K562 treated with DMSO at 1 percent for 24 hours (cell line): ENCODE measurements around the gene C19orf85. TPM values are rescaled to one million over a fixed set of nuclear protein-coding genes. Genes with fewer than 3 reads are reported as not detected.

Experiments used
- total RNA-seq: library from RNA; unstranded; fragments of 300-600 nt; gene quantifications from 2 replicates; pipeline ENCODE4 v1.2.3, GENCODE V29; 2022; ENCODE audit warnings: low read depth; ENCODE audit not compliant: insufficient read depth

The C19orf85 gene
- total RNA-seq: not detected in 2 replicates

DNA sequence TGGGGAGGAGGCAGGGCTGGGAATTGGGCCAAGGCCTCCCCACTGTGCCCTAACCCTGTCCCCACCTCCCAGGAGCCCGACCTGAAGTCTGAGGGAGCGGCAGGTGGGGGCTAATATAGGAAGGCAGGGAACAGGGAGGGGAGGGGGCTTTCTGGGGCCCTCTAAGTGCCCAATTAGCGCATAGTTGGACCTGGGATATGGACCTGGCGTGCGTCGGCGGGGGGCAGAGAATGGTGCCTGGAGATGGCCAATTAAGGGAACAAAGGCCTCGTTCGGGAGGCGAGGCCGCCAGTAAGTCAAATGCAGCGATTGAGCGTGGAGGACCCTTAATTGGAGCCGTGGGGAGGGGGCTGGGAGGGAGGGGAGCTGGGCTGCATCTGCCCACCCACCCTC is at the start of gene C19orf85:
TSS of gene C19orf85 (minus strand) at position 90 of the 393 bp plus-strand sequence. CDS start 197 bp downstream, outside the sequence.

DNA sequence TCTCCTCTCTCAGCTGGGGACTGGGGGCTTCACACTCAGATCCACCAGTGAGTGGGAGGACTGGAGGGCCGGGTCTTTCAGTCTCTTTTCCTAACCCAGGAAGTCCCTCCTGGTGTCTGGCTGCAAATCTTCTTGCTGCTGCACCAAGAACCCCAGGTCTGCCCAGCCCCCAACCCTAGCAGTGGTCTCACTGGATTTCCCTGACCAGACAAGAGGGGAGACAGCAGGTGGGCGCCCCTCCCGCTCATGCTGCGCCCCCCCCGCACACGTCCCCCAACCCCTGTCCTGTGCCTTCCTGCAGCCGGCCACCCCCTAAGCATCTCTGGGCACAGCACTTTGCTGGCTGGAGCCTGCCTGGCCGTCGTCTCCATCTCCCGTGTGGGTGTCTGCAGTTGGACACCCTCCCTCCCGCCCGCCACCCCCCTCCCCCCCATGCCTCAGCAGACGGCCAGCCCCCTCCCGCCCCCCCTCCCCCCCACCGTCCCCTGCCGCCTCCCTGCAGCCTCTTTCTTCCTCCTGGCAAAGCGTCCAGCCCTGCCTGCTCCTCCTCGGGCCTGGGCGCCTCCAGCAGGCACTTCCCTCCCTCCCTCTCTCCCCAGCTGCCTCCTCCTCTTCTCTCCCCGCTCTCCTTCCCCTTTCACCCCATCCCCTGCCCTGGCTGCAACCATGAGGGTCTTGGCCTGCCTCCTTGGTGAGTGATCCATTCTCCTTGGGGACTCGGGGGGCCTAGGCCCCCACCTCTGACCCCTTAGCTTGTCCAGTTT is 23.6 kb upstream of the C19orf85 start, which contains the start of gene SSC5D:
TSS of gene SSC5D (plus strand) at position 513 of the 764 bp plus-strand sequence. CDS start at position 667, 154 bp downstream.

DNA sequence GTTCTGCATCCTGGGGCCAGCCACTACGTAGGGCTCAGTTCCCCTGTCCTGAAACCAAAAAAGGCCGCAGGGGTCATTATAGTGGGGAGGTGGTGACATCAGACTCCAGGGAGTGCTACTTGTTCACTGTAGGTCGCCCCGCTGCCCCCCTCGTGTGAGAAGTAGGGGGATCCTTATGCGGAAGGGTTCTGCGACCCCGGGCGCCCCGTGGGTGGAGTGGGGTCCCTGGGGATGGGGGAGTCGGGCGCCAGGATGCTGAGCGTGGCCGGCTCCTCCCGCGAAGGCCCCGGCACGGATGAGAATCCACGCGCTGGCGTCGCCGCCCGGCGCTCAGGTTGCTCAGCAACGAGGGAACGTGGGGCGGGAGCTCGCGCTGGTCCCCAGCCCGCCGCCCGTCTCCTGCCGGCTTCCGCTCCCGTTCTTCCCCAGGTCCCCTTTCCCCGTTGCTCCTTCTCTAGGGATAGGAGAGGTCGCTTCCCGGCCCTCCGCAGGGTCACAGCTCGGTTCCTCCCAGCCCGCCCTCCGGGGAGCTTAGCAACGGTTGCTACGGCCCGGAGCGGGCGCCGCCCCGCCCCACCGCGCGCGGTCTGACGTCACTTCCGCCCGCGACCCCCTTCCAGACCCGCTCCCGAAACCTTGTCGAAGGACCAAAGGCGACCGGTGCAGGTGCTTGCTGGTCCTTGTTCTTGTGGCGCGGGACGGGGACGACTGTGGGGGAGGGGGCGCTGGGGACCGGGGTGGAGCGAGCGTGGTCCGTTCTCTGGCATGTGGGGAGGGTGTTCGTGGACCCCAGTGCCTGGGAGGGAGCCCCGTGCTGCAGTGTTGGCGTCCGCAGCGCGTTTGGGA is 20.3 kb upstream of the C19orf85 start, which contains the start of gene NAT14:
TSS of gene NAT14 (plus strand) at position 596 of the 846 bp plus-strand sequence. CDS start 521 bp downstream, outside the sequence.

DNA sequence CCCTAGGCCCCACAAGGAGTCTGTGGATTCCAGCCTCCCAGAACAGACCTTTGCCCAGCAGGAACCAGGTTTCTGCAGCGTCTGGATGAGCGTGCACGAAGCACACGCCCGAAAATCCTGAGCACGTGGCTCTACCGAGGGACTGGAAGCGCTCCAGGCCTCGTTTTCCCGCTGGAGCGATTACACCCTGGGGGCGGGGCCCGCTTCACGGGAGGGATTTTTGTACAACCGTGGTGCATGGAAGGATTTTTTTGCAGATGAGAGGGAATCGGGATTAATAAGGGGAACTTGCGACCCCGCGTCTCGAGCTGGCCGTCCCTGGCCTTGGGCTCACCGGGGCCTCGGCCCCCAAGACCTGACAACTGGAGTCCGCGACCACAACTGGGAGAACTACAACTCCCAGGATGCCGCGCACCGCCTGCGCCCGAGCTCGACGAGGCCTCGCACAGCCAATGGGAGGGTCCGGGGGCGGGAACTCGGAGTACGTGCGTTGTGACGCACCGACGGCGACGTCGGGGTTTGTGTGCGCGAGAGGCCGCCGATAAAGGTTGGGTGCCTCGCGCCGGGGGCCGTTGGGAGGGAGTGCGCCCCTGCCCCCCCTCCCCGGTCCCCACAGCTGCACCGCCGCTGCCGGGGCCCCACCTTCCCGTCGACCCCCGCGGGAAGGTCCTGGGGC is 11.7 kb upstream of the C19orf85 start, which contains the start of gene ZNF628:
TSS of gene ZNF628 (plus strand) at position 518 of the 676 bp plus-strand sequence. CDS start 3,294 bp downstream, outside the sequence.

DNA sequence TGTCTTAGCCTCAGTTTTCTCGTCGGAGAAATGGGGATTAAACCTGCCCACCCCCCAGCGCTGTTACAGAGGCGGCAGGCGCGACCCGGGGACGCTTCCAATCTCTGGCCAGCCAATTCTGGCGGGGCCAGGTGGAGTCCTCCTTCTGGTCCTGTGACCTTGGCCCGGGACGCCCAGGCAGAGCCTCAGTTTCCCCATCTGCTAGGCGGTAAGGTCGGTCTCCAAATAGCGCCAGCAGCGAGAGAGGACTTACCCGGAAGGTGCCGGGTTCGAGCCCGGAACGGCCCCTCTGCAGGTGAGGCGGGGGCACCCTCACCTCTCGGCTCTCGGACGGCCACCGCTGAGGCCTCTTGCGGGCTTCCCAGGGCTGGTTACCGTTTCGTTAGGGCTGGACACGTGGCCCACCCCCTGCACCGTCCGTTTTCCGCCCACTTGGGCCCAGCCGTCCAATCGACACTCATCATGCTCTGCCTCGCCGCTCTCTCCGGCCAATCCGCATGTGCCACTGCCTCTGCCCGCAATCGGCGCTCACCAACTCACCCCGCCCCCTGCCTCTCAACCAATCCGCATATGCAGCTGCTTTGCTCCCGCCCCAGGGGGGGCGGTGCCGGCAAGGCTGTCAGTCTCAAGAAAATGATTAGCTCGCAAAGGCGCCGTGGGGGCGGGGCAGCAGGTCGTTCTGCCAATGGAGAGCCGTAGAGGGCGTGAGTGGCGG is 3.1 kb downstream of the C19orf85 start, which contains the start of gene ISOC2:
TSS of gene ISOC2 (minus strand) at position 384 of the 715 bp plus-strand sequence. CDS start 5,156 bp downstream, outside the sequence.

DNA sequence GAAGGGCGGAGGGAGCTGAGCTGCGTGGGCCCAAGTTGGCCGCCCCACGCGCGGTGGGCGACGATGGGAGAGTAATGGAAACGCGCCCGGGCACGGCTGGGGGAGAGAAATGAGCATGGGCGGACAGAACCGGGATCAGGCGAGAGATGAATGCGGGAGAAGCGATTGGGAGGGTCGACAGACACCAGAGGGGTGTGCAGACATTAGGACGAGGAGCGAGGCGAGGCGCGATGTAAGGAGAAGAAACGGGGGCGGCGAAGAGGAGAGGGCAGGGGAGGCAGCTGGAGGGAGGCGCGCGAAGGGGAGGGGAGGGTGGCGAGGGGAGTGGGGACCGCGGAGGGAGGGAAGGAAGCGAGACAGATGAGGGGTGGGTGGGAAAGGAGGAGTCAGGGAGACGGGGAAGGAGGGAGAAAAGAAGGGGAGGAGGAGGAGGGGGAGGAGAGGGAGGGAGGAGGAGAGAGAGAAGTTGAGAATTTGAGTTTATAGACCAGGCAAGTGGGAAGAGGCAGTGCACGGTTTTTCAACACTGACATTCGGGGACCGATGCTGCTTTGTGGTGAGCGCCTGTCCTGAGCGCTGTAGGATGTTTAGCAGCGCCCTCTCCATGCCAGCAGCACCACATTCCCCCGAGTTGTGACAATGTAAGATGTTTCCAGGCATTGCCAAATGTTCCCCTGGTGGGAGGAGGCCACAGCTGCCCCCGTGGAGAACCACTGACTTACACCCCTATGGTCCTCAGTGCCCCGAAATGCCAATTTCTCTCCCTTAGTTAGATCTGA is 21.3 kb downstream of the C19orf85 start, which contains the start of gene SHISA7:
TSS of gene SHISA7 (minus strand) at position 256 of the 779 bp plus-strand sequence. CDS start 437 bp downstream, outside the sequence.

Other genes with a start within 250 kb of the C19orf85 start
- gene TMEM86B, start 236.0 kb downstream of the C19orf85 start, total RNA-seq: 14.2 and 19.4 TPM in 2 replicates
- gene PPP6R1, start 205.7 kb downstream of the C19orf85 start, total RNA-seq: 109 and 112 TPM in 2 replicates
- gene HSPBP1, start 184.6 kb downstream of the C19orf85 start, total RNA-seq: 89.9 and 92.8 TPM in 2 replicates
- gene BRSK1, start 180.8 kb downstream of the C19orf85 start, total RNA-seq: 7.4 and 8.4 TPM in 2 replicates
- gene TMEM150B, start 139.4 kb downstream of the C19orf85 start, total RNA-seq: 3.5 and 3.8 TPM in 2 replicates
- gene KMT5C, start 124.9 kb downstream of the C19orf85 start, total RNA-seq: 71.4 and 83.5 TPM in 2 replicates
- gene COX6B2, start 110.0 kb downstream of the C19orf85 start, total RNA-seq: not detected in 2 replicates
- not detected in 2 replicates for gene GARIN5B, start 101.5 kb downstream of the C19orf85 start, total RNA-seq
- not detected in 2 replicates for gene IL11, start 94.3 kb downstream of the C19orf85 start, total RNA-seq
- gene TMEM190, start 87.9 kb downstream of the C19orf85 start, total RNA-seq: not detected in 2 replicates
- 6.7 and 9.3 TPM in 2 replicates for gene TMEM238, start 80.5 kb downstream of the C19orf85 start, total RNA-seq
- gene RPL28, start 78.8 kb downstream of the C19orf85 start, total RNA-seq: 3,982 and 4,146 TPM in 2 replicates
- 574 and 580 TPM in 2 replicates for gene UBE2S, start 57.0 kb downstream of the C19orf85 start, total RNA-seq
- 0.13 and 0.37 TPM in 2 replicates for gene SHISA7, start 21.5 kb downstream of the C19orf85 start, total RNA-seq
- 89.2 and 101 TPM in 2 replicates for gene ISOC2, start 3.1 kb downstream of the C19orf85 start, total RNA-seq
- 24.8 and 40.1 TPM in 2 replicates for gene ZNF628, start 11.9 kb upstream of the C19orf85 start, total RNA-seq
- 42.4 and 59.4 TPM in 2 replicates for gene NAT14, start 20.4 kb upstream of the C19orf85 start, total RNA-seq
- gene SSC5D, start 23.7 kb upstream of the C19orf85 start, total RNA-seq: 0.81 and 2.3 TPM in 2 replicates
- not detected in 2 replicates for gene SBK2, start 72.4 kb upstream of the C19orf85 start, total RNA-seq
- gene SBK3, start 80.8 kb upstream of the C19orf85 start, total RNA-seq: 0.54 and 0.58 TPM in 2 replicates
- gene ZNF579, start 116.1 kb upstream of the C19orf85 start, total RNA-seq: 21.0 and 21.2 TPM in 2 replicates
- 22.4 and 24.3 TPM in 2 replicates for gene FIZ1, start 134.8 kb upstream of the C19orf85 start, total RNA-seq
- 36.7 and 51.4 TPM in 2 replicates for gene ZNF524, start 135.5 kb upstream of the C19orf85 start, total RNA-seq
- 42.3 and 49.2 TPM in 2 replicates for gene ZNF865, start 140.9 kb upstream of the C19orf85 start, total RNA-seq
- 8.9 and 10.8 TPM in 2 replicates for gene ZNF784, start 159.8 kb upstream of the C19orf85 start, total RNA-seq
- gene ZNF580, start 176.3 kb upstream of the C19orf85 start, total RNA-seq: 63.3 and 72.2 TPM in 2 replicates
- 48.8 and 56.6 TPM in 2 replicates for gene ZNF581, start 178.9 kb upstream of the C19orf85 start, total RNA-seq
- 39.6 and 48.7 TPM in 2 replicates for gene CCDC106, start 183.5 kb upstream of the C19orf85 start, total RNA-seq
- 211 and 216 TPM in 2 replicates for gene U2AF2, start 190.3 kb upstream of the C19orf85 start, total RNA-seq
- gene EPN1, start 210.5 kb upstream of the C19orf85 start, total RNA-seq: 131 and 133 TPM in 2 replicates